Upper lobe of right lung (tissue), 1 donor: ENCODE measurements around the gene CMIP. TPM values are rescaled to one million over a fixed set of nuclear protein-coding genes. Genes with fewer than 3 reads are reported as not detected.

ENCODE experiments used
- ATAC-seq: fragments of 200-7000 bp; cut with Tn5 transposase; one replicate; pipeline ENCODE4 v1.9.1; 2020; ENCODE audit warnings: mild to moderate bottlenecking, moderate library complexity
- DNase-seq: peaks from one replicate; pipeline ENCODE4 v3.0.0-alpha.2; 2020
- H3K27ac ChIP-seq: fragments of 200-600 bp; one replicate; pipeline ENCODE4 v1.8.0; 2022
- H3K27me3 ChIP-seq: fragments of 200-600 bp; one replicate; pipeline ENCODE4 v1.8.0; 2022; ENCODE audit warnings: mild to moderate bottlenecking
- H3K36me3 ChIP-seq: fragments of 200-600 bp; one replicate; pipeline ENCODE4 v1.8.0; 2022
- H3K4me1 ChIP-seq: fragments of 200-600 bp; one replicate; pipeline ENCODE4 v1.8.0; 2022
- H3K4me3 ChIP-seq: fragments of 200-600 bp; one replicate; pipeline ENCODE4 v1.8.0; 2022; ENCODE audit warnings: mild to moderate bottlenecking
- H3K9me3 ChIP-seq: fragments of 200-600 bp; one replicate; pipeline ENCODE4 v1.8.0; 2022
- intact Hi-C: fragments of 100-400 bp; cut with DNase I; formaldehyde crosslinking; loops from one replicate; pipeline ENCODE4 v1.11.0; 2022
- total RNA-seq: library from RNA; stranded (reverse); fragmentation: NEBNext Ultra II Directional; extraction: Animal tissue kit (Norgen Biotek cat#: 25700); gene quantifications from one replicate; pipeline ENCODE4 v1.2.1, GENCODE V29; 2021
- TF ChIP-seq, protein P1 (sequence below): fragments of 200-600 bp; IDR thresholded peaks from one replicate; pipeline ENCODE4 v1.8.0; 2022; ENCODE audit warnings: antibody characterized with exemption
- donor health status: DM: no; HTN: yes; CAD: no; lungs with severe emphysema.

Gene CMIP
- total RNA-seq, 1 donor from 2014 or later = 73.8 TPM

DNA sequence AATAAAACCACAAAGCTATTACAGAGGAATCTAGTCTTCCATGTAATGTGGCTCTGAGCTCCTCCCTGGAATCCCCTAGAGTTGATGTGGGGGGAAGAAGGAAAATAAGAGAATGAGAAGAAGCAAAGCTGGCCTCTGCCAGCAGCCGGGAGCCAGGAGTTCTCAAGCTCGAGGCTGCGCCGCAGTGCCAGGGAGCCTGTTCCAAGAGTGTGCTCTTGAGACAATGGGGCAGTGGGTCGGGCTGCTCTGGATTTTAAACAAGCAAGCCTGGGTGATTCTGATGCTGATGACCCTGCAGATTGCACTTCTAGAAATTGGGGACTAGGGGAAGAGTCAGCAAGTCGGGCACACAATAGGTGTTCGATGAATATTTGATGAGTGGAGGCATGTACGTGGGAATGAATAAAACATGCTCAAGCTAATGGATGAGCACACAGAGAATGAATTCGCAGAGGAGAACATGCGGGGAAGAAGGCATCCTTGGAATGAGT is 119.9 kb downstream of the CMIP start:
- Histone ChIP-seq H3K4me1 (no peaks in the 10 kb centered on the region), H3K9me3 (no peaks in the 10 kb centered on the region)

DNA sequence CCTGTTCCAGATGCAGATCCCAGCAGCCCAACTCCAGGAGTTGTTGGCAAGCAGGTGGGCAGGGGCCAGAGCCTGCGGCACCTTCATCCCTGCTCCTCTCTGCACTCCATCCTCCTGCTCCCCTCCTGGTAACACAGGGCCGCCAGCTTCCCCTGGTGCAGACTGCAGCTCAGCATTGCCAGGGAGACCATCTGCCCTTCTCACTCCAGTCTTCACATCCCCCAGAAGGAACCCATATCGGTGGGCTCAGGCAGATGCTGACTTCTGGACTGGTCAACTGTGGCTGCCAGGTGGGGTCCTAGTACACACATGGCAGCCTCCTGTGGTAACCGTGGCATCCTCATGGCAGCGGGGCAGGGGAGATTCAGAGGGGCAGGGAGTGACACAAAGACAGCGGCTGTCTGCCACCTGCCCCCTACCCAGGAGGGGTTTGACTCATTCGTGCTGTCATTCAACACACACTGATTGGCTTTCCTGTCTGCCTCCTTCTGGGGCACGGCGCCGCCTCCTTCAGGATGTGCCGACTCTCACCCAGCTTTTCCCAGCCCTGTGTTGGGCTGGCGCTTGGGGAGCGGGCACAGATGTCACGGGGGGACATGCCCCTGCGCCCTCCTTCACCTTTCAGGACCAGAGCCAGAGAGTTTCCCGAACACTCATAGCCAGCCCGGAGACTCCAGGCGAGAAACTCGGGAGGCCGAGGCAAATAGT is 120.9 kb downstream of the CMIP start:
- ATAC-seq = no peak
- no peak for DNase-seq
- Histone ChIP-seq H3K4me3 (no peak overlapping the region), H3K27ac (no peak overlapping the region), H3K4me1 (no peaks in the 10 kb centered on the region), H3K9me3 (no peaks in the 10 kb centered on the region), H3K36me3 (no peaks in the 10 kb centered on the region), H3K27me3 (no peaks in the 10 kb centered on the region)
- TF ChIP-seq, protein P1, sequence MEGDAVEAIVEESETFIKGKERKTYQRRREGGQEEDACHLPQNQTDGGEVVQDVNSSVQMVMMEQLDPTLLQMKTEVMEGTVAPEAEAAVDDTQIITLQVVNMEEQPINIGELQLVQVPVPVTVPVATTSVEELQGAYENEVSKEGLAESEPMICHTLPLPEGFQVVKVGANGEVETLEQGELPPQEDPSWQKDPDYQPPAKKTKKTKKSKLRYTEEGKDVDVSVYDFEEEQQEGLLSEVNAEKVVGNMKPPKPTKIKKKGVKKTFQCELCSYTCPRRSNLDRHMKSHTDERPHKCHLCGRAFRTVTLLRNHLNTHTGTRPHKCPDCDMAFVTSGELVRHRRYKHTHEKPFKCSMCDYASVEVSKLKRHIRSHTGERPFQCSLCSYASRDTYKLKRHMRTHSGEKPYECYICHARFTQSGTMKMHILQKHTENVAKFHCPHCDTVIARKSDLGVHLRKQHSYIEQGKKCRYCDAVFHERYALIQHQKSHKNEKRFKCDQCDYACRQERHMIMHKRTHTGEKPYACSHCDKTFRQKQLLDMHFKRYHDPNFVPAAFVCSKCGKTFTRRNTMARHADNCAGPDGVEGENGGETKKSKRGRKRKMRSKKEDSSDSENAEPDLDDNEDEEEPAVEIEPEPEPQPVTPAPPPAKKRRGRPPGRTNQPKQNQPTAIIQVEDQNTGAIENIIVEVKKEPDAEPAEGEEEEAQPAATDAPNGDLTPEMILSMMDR = no peak
- intact Hi-C loops = no loop called here

More for the DNA sequence above, 119.9 kb downstream of the CMIP start:
- DNase-seq (no peak), ATAC-seq (no peak)
- Histone ChIP-seq H3K27me3 (no peaks in the 10 kb centered on the region), H3K27ac (no peak overlapping the region), H3K36me3 (no peaks in the 10 kb centered on the region), H3K4me3 (no peak overlapping the region)
- TF ChIP-seq, protein P1 = no peak
- intact Hi-C loops = no loop called here

- Histone ChIP-seq H3K4me1 (no peaks in the 10 kb centered on the region), H3K4me3 (no peak overlapping the region), H3K9me3 (no peaks in the 10 kb centered on the region), H3K27ac (no peak overlapping the region), H3K27me3 (no peaks in the 10 kb centered on the region), H3K36me3 (no peaks in the 10 kb centered on the region)
- ATAC-seq = no peak
- TF ChIP-seq, protein P1 = no peak
- intact Hi-C loops = no loop called here
- no peak for DNase-seq
These were observed 121.7 kb downstream of the CMIP start for GRCh38 chr16:81566086-81567007.

DNA sequence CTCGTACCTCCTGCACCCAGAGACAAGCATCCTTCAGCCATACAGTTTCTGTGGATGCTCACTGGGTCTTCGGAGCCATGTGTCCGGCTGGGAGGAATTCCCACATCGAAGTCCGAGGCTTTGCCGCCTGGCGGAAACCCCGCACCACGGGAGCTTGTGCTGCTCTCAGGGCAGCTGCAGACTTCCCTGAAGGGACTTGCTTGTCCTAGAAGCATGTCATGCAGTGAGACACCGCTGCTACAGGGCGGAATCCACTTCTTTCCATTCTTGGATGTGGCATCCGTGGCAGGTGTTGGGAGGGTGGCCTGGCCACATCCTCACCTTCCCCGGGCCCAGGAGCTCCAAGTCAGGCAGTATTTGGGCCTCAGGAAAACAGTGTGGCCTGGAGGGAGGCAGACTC is 122.5 kb downstream of the CMIP start:
- intact Hi-C loops = no loop called here
- Histone ChIP-seq H3K4me1 (no peaks in the 10 kb centered on the region), H3K4me3 (no peak overlapping the region), H3K36me3 (no peaks in the 10 kb centered on the region), H3K27ac (no peak overlapping the region), H3K27me3 (no peaks in the 10 kb centered on the region), H3K9me3 (no peaks in the 10 kb centered on the region)
- TF ChIP-seq, protein P1 = no peak
- DNase-seq = no peak
- ATAC-seq = no peak

DNA sequence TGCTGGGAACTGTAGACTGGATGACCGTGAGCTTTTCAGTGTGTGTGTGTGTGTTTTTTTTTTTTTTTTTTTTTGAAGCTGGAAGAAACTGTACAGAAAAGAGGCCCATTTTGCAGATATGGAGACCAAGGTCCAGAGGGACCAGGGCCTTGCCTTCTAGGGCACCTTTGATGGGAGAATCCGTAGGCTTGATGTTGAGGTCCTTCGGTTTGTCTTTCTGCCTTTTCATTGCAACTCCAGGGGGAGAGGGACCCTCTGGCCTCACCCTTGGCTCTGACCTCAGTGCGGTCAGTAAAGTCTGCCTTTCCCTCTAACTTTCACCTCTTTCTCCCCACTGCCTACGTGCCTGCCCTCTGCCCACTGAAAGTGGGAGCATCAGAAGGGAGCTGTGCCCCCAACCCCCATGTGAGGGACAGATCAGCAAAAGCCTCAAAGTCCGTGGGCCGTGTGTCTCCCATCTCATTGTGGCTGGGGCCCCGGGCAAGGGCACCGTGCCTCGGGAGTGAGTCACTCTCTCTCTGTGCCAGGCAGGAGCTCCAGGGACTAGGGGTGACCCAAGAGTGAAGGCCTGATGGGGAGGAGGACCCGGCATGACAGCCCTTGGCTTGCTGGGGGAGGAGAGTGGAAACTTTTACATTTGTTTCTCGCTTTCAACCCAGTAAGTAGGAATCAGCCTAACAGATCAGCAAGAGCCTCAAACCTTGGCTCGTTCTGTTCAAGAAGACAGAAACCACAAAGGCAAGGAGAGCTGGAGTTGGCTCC is 123.6 kb downstream of the CMIP start:
- Histone ChIP-seq H3K27me3 (no peaks in the 10 kb centered on the region), H3K4me3 (no peak overlapping the region), H3K9me3 (no peaks in the 10 kb centered on the region), H3K36me3 (no peaks in the 10 kb centered on the region), H3K27ac (no peak overlapping the region), H3K4me1 (no peaks in the 10 kb centered on the region)
- no peak for DNase-seq
- peak; percentile 59 for ATAC-seq
- TF ChIP-seq, protein P1 = no peak
- intact Hi-C loops = no loop called here
